Retina (tissue), 1 donor: ENCODE results near the gene PPP1R14C.

Source experiments
- DNase-seq: peaks from one replicate; pipeline ENCODE4 v3.0.0-alpha.2; 2016

PPP1R14C gene

DNA sequence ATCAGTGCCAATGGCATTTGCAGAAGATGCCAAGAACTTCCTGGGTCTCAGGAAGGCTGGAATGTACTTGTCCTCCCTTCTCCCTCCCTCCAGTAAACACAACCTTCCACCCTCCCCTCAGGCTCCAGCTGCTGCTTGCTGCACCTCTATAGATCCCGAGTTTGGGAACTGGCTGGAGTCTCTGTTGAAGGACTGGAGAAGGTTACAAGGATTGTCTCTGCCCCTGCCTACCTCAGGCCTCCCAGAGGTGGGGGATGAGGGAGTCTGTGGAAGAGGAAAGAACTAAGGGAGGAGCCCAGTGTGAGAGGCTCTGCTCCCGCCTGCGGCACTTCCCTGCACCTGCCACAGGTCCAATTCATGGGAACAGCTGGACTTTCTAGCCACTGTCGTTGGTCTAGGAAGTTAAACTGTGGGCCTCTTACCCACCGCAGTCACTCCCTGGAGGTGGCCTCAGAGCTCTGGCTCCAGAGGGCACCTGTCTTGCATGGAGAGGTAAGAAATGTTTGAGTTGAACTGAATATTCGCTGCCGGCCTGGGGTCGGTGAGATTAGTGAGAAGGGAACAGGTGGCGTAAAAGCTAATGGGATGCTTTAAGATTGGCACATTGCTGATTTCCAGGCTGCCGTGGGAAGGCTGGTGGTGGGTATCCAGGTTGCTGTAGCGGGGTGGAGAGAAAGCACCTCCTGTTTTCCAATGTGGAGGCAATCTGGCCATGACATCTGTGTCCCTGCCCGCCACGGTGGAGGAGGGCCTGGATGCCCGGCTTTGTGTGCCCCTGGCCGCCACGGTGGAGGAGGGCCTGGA is 54.3 kb downstream of the PPP1R14C start:
- DNase-seq: no peak

DNA sequence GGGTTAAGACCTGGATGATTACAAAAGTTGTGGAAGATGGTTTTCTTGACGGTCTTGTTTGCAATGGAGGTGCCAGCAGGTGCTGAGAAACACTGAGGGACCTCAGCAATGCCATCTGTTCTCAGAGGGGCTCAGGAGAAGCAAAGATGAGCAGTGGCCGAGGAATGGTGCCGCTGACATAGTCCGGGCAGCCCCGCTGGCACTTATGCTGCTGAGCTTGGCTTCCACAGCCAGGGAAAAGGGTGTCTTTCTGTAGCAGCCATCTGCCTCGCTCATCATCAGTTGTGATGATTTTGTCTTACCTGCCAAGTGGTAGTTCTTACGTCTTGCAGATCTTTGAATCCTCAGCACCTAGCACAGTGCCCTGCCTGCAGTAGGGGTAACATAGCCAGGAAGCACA is 55.7 kb downstream of the PPP1R14C start:
- no peak for DNase-seq

DNA sequence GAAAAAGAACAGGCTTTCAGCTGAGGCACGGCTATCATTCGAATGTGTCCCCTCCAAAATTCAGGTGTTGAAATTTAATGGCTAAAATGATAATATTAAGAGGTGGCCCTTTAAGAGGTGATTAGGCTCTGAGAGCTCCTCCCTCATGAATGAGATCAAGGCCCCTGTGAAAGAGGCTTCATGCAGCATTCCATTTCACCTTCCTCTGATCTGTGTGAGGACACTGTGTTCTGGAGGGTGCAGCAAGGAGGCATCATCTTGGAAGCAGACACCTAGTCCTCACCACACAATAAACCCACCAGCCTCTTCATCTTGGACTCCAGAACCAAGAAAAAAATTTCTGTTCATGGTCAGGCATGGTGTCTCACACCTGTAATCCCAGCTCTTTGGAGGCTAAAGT is 56.4 kb downstream of the PPP1R14C start:
- no peak for DNase-seq

DNA sequence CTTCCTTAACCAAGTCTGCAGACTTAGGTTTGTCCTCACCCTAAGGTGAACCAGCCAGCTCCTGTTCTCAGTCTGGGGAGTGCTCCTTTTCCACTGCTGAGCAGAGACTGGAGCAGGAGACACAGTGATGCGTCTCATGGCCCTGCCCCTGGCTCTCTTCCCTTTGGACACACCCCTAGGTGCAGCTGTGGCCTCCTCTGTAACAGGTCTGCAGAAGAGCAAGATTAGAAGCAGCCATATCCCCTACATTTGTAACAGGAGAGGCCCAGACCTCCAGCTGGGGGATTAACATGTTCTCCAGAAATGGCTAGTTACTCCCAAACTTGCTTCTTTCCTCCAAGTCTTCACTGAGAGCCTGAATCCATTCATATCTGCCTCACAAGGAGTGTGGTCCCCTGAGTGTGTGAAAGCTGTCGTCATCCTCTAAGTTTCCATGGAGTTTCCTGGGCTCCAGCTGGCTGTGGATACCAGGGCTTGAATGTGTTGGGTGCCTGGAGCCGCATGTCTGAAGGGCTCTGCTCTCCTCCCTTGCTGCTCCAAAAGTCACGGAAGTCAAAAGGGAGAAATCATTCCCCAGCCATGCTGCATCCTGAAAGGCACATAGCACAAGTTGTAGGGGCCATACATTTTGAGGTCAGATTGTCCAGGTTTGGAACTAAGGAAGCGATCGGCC is 57.7 kb downstream of the PPP1R14C start:
- no peak for DNase-seq

DNA sequence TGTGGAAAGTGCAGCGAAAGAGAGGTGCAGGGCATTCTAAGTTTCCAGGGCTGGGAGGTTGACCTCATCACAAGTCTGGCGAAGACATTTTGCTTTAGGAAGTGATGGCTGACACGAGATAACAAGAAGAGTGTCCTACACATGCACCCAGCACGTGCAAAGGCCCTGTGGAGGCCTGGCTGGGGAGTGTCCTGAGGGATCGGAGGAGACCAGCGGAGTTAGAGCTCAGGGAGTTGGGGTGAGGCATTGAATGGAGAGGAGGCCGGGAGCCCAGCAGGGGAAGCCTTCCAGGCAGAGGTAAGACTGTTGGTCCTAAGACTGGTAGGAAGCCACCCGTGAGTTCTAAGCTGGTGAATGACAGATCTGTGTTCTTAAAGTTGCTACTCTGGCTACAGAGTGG is 58.4 kb downstream of the PPP1R14C start:
- no peak for DNase-seq

DNA sequence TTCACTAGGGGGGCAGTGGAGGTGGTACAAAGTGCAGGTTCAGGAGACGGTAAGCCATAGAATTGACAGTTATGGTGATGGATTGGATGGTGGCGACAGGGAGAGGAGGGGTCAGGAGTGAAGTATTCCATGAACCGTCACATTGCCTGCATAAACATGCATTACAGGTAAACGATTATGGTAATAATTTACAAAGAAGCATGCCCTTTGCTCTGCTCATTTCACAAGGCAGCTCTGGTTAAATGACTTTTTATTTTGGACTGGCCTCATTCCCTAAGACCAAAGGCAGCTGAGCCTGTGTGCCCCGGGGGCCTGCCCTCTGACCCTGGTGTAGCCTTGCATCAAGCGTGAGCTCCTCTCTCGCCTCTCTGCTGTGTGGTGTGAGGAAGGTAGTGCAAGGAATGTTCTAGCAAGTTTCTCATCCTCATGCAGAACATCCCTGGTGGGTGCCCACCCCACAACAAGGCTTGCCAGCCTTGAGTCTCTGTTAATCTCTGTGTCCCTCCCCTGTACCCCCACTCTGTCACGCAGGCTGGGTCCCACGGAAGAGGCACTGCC is 59.0 kb downstream of the PPP1R14C start:
- no peak for DNase-seq

DNA sequence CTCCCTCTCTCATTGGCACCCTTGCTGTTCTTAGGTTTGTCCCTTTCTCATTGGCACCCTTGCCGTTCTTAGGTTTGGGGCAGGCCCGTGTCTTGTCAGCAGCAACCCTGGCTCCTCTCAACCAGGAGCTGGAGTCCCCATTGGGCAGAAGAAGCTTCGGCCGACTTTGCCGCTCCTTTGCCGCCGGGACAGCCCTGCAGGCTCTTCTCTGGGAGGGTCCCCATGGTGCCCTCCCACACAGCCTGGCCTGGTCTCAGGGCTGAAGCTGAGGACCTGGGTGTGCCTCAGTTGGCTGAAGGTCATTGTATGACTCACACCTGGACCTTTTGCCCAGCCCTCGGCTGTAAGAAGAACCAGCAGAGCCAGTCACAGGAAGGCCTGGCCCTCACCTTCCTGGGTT is 59.6 kb downstream of the PPP1R14C start:
- DNase-seq: no peak

DNA sequence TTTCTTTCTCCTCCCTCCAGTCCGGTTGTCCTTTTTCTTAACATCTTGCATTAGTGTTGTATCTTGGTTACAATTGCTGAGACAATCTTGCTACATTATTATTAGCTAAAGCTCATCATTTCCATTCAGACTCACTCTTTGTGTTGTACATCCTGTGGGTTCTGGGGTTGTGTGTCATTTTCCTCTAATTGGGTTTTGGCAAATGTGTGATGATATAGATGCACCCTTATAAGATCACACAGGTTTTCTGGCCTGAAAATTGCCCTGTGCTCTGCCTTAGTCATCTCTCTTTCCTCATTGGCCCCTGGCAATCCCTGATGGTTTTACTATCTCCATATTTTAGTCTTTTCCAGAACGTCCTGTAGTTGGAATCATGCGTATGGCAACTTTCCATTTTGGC is 60.1 kb downstream of the PPP1R14C start:
- DNase-seq: no peak

DNA sequence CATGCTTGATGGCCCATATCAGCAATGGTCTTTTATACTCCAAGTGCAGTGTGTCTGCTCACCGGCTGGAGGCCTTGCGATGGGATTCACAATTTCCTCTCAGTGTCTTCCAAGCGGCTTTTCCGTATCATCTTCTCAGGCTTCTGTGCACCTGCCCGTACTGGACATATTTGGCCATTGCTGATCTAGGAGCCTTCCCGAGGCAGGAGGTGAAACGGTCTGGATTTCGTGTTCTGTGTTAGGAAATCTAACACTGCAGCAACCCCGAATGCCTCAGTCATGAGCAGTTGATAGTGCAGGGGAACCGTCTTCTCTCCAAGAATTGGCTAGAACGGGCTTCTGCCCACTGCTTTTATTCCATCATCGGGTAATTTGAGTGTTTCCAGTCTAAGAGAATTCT is 60.5 kb downstream of the PPP1R14C start:
- DNase-seq: no peak

DNA sequence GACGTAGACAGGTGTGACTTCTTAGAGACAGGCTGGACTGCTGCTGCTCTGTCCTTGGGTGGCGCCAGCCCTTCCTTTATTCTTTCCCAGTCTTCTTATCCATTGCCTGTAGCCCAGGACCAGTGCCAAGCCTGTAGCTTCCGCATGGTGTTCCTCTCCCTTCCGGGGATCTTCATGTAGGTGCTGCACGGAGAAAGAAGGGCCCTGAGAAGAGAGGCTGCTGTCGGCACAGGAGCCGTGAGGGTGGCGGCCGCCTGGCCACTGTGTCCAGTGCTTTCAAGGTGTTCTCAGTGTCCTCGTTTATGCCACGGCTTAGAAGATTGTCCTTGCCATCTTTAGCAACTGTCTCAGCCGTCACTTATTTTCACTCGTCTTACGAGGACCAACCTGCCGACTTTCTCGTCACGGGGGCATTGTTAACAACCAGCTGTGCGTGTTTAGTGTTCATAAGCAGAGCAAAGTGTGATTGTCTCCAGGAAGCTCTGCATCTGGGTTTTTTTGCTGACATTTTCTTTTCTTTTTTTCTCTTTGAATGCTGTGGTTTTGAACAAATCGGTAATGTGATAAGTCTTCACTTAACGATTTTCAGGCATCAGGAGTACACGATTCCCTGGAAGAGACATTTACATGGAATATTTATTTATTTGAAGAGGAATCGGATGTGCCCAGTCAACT is 61.2 kb downstream of the PPP1R14C start:
- DNase-seq: no peak

DNA sequence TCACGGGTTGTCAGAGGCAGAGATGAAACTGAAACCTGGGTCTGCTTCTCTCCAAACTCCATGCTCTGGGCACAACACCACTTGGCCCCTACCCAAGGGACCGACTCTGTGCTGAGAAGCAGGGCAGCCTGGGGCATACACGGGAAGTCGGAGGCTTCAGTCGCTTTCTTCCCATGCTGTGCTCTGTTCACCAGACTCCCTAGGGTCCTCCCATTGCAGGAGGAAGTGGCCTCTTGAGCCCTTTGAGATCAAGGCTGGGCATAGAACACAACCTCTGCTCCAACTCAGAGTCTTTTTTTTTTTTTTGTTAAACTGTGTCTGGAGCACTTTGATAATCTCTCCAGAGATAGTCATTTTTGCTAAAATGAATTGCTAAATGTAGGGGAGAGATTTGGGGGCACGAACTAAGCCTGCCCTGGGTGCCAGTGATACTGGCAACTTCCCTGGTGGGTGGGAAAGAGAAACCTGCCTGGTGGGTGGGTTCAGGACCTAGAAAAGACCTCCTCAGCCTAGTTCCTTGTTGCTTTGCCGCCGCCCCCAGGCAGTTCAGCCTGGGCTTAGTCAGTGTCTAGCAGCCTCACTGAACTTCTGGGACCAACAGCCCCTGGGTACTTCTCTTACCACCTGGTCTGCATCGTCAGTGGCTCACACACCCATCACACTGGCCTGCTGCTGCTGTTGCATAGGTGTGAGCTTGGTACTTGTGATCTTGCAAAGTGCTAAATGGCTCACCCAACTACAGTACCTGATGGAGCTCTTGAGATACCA is 62.0 kb downstream of the PPP1R14C start:
- no peak for DNase-seq

DNA sequence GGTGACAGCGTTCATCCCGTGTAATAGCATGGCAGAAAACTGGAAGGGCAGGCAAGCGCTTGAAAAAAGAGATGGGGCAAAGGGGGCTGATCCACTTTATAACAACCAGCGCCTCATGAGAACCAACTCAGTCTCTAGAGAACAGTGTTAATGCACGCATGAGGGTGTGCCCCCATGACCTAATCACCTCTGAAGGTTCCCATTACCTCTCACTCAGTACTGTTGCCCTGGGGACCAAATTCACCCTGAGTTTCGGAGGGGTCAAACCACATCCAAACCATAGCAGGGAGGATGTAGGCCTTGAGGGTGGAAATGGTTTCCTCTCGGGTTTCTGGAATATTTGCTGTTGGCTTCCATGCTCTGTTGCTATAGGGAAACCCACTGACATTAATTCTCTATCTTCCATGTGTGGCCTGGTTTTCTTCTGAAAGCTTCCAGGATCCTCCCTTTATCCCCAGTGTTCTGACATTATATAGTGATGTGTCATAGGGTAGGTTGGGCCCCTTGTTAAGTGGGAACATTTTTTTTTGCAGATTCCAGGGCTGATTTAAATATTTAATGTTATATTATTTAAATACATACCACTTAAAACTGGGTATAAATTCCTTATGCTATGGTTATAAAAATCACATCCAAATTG is 65.2 kb downstream of the PPP1R14C start:
- no peak for DNase-seq

DNA sequence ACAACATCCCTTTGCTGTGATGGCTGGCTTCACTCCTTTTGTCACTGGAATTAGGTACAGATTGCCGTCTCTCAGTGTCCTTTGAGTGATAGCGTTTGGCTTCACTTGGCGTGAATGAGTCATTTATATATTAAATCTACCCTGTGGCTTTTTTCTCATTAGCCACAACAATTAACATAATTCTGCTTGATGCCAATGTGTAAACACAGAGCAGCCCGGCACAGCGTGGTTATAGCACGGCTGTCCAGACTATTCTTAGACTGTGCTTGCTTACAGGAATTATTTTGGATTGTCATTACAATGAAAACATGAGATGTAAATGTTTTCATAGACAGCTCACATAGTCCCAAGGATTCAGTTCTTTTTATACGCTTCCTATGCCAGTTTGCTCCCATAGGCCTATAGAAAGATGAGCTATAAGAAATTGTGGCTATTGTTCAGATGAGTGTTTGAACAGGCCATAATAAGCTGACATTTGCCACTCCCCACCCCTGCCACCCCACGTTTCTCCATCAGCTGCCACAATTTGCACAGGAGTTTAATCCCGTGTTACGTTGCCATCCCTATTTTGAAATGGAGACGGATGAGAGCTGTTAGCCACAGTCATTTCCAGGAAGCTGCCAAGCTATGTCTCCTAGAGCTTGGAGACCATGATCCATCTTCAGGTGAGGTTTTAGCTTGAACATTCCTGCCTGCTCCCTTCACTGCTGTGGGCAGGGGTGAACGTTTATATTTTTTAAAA is 65.9 kb downstream of the PPP1R14C start:
- DNase-seq: no peak

DNA sequence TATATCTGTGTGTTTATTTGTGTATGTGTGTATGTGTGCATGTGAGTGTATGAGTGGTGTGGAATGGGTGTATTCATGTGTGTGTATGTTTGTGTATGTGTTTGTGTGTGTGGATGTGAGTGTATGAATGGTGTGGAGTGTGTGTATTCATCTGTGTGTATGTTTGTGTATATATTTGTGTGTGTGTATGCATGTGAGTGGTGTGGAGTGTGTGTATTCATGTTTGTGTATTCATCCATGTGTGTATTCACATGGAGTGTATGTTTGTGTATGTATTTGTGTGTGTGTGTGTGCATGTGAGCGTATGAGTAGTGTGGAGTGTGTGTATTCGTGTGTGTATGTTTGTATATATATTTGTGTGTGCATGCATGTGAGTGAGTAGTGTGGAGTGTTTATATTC is 66.6 kb downstream of the PPP1R14C start:
- DNase-seq: no peak

DNA sequence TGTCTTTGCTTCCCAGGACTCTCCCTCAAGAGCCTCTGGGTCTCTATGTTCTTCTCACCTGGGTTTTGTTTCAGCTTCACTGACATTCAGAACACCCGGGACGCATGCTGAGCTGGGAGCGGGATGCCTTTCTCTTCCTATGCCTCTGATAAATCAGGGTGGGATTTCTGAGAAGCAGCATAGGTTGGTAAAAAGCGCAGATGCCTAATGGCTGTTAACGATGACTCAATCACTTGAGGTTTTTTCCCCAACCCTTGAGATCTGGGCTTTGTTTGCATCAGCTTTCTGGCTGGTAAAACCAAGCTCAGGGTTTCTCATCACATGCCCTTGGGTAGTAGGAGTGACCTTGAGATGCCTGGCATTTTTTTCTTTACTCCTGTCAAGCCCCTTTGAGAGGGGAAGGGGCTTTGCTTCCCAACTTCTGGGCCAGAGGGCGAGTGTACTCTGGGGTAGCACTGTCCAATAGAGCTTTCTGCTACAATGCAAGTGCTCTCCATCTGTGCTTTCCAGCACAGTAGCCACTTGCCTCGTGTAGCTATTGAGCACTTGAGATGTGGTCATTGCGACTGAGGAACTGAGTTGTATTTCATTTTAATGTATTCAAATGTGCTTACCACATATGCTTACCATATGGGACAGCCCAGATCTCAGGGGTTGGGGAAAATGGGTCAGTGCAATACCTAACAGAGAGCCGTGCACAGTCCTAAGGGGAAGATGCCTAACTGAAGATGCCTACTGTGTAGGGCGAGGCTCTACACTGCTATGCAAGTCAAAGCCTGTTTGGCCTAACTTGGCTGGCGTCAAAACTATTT is 69.1 kb downstream of the PPP1R14C start:
- no peak for DNase-seq

DNA sequence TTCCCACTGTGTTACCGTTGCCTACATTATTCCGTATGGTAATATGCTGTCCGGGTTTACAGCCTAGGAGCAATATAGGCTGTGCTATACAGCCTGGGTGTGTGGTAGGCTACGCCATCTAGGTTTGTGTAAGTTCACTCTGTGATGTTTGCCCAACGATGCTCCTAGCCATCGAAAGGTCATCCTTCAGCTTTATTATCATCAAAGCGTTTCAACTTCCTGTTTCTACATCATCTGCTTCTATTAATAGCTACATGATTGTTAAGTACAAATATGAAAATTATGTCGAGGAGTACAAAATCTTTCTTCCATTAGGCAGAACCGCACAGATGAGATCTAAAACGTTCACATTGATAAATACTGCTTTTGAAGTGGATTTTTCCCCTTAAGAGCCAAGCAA is 69.9 kb downstream of the PPP1R14C start:
- DNase-seq: no peak

DNA sequence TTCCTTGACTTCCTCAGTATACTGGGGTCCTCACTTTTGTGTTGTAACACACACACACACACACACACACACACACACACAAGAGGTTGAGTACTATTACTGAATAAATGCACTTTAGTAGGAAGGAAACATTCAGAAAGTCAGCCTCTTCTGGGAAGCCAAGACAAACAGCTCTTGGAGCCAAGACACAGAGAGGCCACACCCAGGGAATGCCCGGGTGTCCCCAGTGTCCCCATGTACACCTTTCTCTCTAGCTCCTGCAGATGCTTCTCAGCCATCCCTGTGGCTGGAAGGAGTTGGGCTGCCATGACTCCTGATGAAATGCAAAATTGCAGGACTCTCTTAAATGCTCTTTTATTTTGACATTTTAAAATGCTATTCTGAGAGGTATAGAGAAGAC is 70.5 kb downstream of the PPP1R14C start:
- no peak for DNase-seq

DNA sequence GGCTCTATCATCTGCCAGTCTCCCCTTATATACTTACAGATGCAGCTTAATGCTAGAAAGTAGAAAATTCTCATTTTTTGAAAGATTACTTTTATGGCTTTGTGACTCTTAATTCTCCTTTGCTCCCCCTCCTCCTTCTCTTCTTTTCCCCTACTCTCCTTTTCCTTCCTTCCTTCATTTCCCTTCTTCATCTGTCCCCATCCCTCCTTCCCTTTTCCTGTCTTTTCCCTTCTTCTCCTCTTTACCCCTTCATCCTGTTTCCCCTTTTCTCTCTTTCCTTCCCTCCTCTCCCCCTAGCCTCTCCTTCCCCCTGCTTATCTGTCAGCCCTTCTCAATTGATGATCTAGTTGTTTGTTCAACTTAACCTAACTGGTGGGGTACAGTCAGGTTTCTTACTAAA is 71.5 kb downstream of the PPP1R14C start:
- DNase-seq: no peak

DNA sequence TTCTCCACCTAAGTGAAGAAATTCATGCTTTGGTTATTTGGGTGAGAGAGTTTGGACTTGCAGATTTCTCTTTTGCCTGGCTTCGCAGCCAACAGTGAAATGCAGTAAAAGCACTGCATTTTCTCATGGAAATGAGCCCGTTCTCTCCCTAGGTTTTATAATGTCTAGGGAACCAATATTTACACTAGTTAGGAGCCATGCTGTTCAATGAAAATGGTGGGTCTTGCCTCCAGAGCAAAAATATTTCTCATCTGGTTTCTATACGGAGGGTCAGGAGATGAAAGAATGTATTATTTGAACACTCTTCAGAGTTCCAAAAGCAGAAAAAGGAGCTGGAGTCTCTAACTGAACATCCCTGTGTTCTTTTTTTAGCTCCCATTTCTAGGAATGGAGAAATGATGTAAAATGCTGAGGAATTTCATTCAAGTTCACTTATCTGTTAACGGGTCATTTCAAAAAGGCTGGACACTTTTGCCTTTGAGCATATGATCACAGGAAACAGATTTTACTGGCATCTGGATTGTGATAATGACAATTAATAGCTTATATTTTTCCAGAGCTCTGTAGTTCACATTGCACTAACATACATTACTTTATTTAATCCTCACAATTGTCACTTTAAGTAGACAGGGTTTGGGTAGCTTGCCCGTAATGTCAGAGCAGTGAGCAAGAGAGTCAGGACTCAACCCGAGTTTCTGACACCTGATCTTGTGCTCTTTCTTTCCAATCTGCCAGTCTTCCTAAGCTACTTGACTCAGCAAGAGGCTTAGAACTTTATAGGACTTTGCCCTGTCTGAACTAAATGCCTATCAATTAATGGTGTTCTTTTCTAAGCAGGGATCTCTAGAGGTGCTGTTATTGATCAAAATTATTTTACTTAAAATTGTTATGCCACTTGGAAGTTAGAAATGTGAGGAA is 78.0 kb downstream of the PPP1R14C start:
- no peak for DNase-seq

DNA sequence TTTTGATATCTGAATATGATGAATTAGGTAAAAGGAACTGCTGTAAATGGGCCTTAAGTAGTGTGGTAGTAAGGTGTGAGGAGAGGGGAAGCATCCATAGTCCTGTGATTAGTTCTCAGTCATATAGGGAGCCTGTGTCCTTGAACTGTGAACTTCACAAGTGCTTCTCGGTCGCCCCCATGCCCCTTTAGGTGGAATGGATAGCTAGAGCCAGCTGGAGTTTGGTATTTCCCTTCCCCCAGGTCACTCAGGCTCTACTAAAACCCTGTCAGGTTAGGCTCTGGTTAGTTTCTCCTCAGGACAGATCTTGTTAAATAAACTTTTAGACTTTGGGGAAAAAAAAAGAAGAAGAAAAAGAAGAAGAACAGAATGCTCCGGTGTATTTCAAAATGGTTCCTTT is 82.0 kb downstream of the PPP1R14C start:
- DNase-seq: no peak
